ENCODE data around the gene PTAFR.

DNA sequence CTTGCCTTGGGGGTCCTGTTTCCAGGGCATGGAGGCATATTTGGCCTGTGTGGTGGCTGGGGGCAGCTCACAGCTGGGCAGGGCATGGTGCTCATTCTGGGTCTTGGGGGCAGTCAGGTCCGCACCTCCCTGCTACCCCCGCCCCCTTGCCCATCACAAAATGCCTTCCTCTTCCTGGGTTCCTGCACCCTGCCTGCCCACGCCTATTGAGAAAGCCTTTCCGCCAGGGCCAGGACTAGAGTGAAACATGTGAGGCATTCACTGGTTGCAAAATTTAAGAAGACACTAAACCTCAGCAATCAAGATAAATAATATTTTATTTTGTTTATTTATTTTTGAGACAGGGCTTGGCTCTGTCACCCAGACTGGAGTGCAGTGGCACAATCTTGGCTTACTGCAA is 19.7 kb downstream of the PTAFR start:
- no peak for TF ChIP-seq CTCF (IDR thresholded peaks at IDR 0.05)
- no peak for TF ChIP-seq EP300 (IDR thresholded peaks at IDR 0.05)

All from tibial nerve (tissue), 4 donors.